ENCODE results near the gene ATG13.

- TF ChIP-seq CTCF (IDR thresholded peaks at IDR 0.05; ENCODE audit: low read depth, low read length) (no peak), EZH2phosphoT487 (IDR thresholded peaks at IDR 0.05; ENCODE audit: low read depth) (no peak)
These were observed 711 bp upstream of the ATG13 start for GRCh38 chr11:46616551-46617133.

Measured in OCI-LY3 (cell line).